ENCODE measurements around the gene CRYBG2. TPM values are rescaled to one million over a fixed set of nuclear protein-coding genes. Genes with fewer than 3 reads are reported as not detected.

Gene CRYBG2
- polyA plus RNA-seq, 1 donor (not counting 4 experiments of a cell fraction or from before 2014, with no cell fraction given) = 7.9 TPM

DNA sequence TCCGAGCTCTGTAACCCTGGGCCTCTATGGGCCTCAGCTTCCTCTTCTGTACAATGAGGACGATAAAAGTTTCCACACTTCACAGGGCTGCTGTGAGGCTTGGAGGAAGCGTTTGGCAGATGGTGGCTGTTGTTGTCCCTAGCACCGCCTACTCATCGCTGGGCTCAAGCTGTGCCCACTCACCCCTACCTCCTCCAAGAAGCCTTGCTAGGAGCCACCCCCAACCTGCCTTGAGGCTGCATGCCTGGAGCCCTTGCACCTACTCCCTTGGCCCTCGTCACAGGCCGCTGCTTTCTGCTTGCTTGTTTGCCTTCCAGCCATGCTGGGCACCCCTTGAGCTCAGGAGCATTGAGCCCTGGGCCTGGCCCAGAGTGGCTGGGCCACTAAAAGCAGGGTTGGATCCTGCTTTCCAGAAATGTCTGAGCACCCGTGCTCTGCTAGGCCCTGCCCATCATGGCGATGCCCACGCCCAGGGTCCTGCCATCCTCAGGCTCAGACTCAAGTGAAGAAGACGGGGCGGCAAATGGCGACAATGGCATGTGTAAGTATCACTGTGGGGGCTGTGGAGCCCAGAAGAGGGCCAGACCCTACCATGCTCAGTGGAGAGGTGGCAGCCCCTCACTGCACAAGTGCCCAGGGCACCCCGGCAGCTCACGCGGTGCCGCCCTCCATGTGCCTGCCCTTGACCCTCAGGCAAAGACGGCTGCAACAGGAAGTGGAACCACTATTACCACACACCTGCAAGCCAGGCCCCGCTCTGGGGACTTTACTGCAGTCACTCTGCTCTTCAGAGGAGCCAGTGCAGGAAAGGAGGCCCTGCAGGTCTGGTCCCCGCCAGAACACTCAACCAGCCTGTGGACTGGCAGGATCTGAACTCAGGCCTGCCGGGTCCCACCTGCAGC is 64.5 kb downstream of the CRYBG2 start:
- no peaks in the 10 kb centered on the region for H3K79me2 ChIP-seq (ENCODE audit: control insufficient read depth, insufficient read depth, low read length)
- no peak overlapping the region for H3K27ac ChIP-seq (ENCODE audit: control insufficient read depth, insufficient read depth, low read length)

DNA sequence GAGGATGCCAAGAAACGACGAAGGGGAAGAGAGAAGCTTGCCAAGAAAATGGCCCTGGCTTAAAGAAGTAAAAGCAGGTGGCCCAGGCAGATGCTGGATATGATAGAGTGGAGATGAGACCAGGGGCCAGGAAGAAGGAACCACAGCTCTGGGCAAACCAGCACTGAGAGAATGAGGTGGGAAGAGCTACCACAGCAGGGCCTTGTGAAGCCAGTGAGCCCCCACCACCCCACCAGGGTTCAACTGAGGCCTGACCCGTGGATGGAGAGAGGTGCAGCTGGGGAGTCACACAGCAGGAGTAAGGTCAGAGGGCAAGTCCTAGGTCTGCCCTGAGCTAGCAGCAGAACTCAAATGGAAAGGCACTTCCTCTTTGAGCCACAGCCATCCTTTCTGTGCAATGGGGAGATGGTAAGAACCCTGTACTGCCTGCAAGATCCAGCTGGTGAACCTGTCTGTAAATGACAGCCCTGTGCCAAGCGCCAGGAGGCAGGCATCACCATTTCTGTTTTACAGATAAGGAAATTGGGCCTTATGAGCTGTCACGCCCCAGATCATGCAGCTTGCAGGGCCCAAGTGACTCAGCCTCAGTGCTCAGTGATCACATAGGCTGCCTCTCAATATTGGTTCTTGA is 65.5 kb downstream of the CRYBG2 start:
- Histone ChIP-seq H3K27ac (ENCODE audit: control insufficient read depth, insufficient read depth, low read length) (no peak overlapping the region), H3K9me3 (ENCODE audit: control insufficient read depth, low read depth, low read length) (no peaks in the 10 kb centered on the region), H4K20me1 (ENCODE audit: control insufficient read depth, extremely low read depth, insufficient read depth, low read length) (peaks cover 4% of the 10 kb centered on the region), H2AFZ (ENCODE audit: control insufficient read depth, low read length) (no peak overlapping the region), H3K36me3 (ENCODE audit: control insufficient read depth in 2 of 2, extremely low read depth in 1 of 2, insufficient read depth in 2 of 2, low read length in 2 of 2) (peaks cover 4 to 8% of the 10 kb centered on the region in 2 experiments), H3K9me1 (ENCODE audit: control insufficient read depth, extremely low read depth, insufficient read depth, low read length) (no peaks in the 10 kb centered on the region), H3K4me1 (ENCODE audit: control insufficient read depth, extremely low read depth, insufficient read depth, low read length) (peaks cover 24% of the 10 kb centered on the region), H3K27me3 (ENCODE audit: control insufficient read depth, extremely low read depth, insufficient read depth, low read length) (no peaks in the 10 kb centered on the region), H3K4me3 (ENCODE audit: control insufficient read depth in 2 of 3, extremely low read depth in 1 of 3, insufficient read depth in 2 of 3, low read depth in 1 of 3, low read length in 3 of 3) (no peak overlapping the region), H3K79me2 (ENCODE audit: control insufficient read depth, insufficient read depth, low read length) (no peaks in the 10 kb centered on the region), H3K9ac (ENCODE audit: control insufficient read depth, extremely low read depth, insufficient read depth, low read length) (no peak overlapping the region), H3K4me2 (ENCODE audit: control insufficient read depth, extremely low read depth, insufficient read depth, low read depth, low read length) (no peak overlapping the region)
- TF ChIP-seq, protein P1, sequence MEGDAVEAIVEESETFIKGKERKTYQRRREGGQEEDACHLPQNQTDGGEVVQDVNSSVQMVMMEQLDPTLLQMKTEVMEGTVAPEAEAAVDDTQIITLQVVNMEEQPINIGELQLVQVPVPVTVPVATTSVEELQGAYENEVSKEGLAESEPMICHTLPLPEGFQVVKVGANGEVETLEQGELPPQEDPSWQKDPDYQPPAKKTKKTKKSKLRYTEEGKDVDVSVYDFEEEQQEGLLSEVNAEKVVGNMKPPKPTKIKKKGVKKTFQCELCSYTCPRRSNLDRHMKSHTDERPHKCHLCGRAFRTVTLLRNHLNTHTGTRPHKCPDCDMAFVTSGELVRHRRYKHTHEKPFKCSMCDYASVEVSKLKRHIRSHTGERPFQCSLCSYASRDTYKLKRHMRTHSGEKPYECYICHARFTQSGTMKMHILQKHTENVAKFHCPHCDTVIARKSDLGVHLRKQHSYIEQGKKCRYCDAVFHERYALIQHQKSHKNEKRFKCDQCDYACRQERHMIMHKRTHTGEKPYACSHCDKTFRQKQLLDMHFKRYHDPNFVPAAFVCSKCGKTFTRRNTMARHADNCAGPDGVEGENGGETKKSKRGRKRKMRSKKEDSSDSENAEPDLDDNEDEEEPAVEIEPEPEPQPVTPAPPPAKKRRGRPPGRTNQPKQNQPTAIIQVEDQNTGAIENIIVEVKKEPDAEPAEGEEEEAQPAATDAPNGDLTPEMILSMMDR (optimal IDR thresholded peaks at IDR 0.05 in 1 of 3, IDR thresholded peaks at IDR 0.05 in 1 of 3, conservative IDR thresholded peaks at IDR 0.05 in 1 of 3; ENCODE audit: extremely low read depth in 1 of 3, insufficient read depth in 2 of 3, low read length in 3 of 3) = peak in 1 of 3 experiments; percentile 32
- TF ChIP-seq EZH2 (IDR thresholded peaks at IDR 0.05; ENCODE audit: low read length) = no peak
- FAIRE-seq (no peak), DNase-seq (ENCODE audit: low read depth, low spot score) (no peak)
- dilution Hi-C loops (cut with MboI; ENCODE audit: extremely low pct_ligation_motif_present, low sequenced_read_pairs) = no loop called here

More for the DNA sequence above, 64.5 kb downstream of the CRYBG2 start:
- Histone ChIP-seq H2AFZ (ENCODE audit: control insufficient read depth, low read length) (no peak overlapping the region), H3K9me1 (ENCODE audit: control insufficient read depth, extremely low read depth, insufficient read depth, low read length) (no peaks in the 10 kb centered on the region), H3K4me3 (ENCODE audit: control insufficient read depth in 2 of 3, extremely low read depth in 1 of 3, insufficient read depth in 2 of 3, low read depth in 1 of 3, low read length in 3 of 3) (no peak overlapping the region), H3K9ac (ENCODE audit: control insufficient read depth, extremely low read depth, insufficient read depth, low read length) (no peak overlapping the region), H3K27me3 (ENCODE audit: control insufficient read depth, extremely low read depth, insufficient read depth, low read length) (no peaks in the 10 kb centered on the region), H3K4me1 (ENCODE audit: control insufficient read depth, extremely low read depth, insufficient read depth, low read length) (peaks cover 15% of the 10 kb centered on the region), H4K20me1 (ENCODE audit: control insufficient read depth, extremely low read depth, insufficient read depth, low read length) (peaks cover 3% of the 10 kb centered on the region), H3K9me3 (ENCODE audit: control insufficient read depth, low read depth, low read length) (no peaks in the 10 kb centered on the region), H3K4me2 (ENCODE audit: control insufficient read depth, extremely low read depth, insufficient read depth, low read depth, low read length) (no peak overlapping the region), H3K36me3 (ENCODE audit: control insufficient read depth in 2 of 2, extremely low read depth in 1 of 2, insufficient read depth in 2 of 2, low read length in 2 of 2) (peaks cover 0 to 2% of the 10 kb centered on the region in 2 experiments)
- DNase-seq (ENCODE audit: low read depth, low spot score) (no peak), FAIRE-seq (no peak)
- dilution Hi-C loops (cut with MboI; ENCODE audit: extremely low pct_ligation_motif_present, low sequenced_read_pairs) = no loop called here
- no peak for TF ChIP-seq EZH2 (IDR thresholded peaks at IDR 0.05; ENCODE audit: low read length)
- TF ChIP-seq, protein P1 (optimal IDR thresholded peaks at IDR 0.05 in 1 of 3, IDR thresholded peaks at IDR 0.05 in 1 of 3, conservative IDR thresholded peaks at IDR 0.05 in 1 of 3; ENCODE audit: extremely low read depth in 1 of 3, insufficient read depth in 2 of 3, low read length in 3 of 3) = no peak
